OCI-LY3 (cell line): ENCODE measurements around the gene CARTPT.

Experiments
- CTCF ChIP-seq: fragments of 200-600, 300-600 bp; sonication (generic); IDR thresholded peaks from 2 replicates; pipeline ENCODE4 v1.5.1; 2014; ENCODE audit warnings: antibody characterized with exemption, low read length, low read depth
- EZH2phosphoT487 ChIP-seq: fragments of 200-600 bp; shearing (Covaris generic); IDR thresholded peaks from 2 replicates; pipeline ENCODE4 v1.6.1; 2018; ENCODE audit warnings: antibody characterized with exemption, mixed run types, low read depth

DNA sequence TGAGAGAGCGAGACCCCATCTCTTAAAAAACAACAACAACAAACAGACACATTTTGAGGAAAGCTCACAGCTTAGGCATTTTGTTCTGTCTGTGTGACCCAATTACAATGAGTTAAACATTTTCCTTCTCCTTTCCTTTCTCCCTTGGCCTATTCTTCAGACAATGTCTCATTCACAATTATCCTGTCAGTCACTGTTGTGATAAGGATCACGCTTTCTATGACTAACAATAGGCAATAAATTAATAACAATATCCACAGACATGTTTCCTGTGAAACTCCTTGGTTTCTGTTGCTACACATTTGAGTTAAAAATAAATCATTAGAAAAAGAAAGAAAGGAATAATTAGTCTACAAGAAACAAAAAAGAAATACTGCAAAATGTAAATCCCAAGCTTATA, 19.8 kb upstream of the CARTPT start:
- TF ChIP-seq CTCF = no peak
- TF ChIP-seq EZH2phosphoT487 = no peak
